Left colon (tissue), 2 donors: ENCODE measurements around the gene KANK4. TPM values are rescaled to one million over a fixed set of nuclear protein-coding genes. Genes with fewer than 3 reads are reported as not detected.
"Not testable (repeated sequence)": the region's sequence is repeated elsewhere in the genome, so short reads cannot be mapped to it uniquely, and the experiment has no call there.

ENCODE experiments used
- ATAC-seq: fragments of 200-7000 bp; cut with Tn5 transposase; one replicate; pipeline ENCODE4 v1.9.1; 2020; ENCODE audit warnings: mild to moderate bottlenecking, moderate library complexity
- DNase-seq, 2 donors: peaks; one replicate each; pipeline ENCODE4 v3.0.0-alpha.2; 2020
- intact Hi-C, 2 donors: fragments of 100-400 bp; cut with DNase I in 1 of 2; cut with micrococcal nuclease in 1 of 2; formaldehyde crosslinking; loops; one replicate each; pipeline versions ENCODE4 v1.11.2 to v1.14.0; 2022; cut with DNase I, micrococcal nuclease
- total RNA-seq, 2 donors: library from RNA; stranded (reverse); fragmentation: NEBNext Ultra II Directional; extraction: Animal tissue kit (Norgen Biotek cat#: 25700); gene quantifications; one replicate each; pipeline ENCODE4 v1.2.1, GENCODE V29; 2021
- donor health status: DM: no; HTN: no; CAD: no.
- donor health status: DM: yes; HTN: yes; CAD: no.

The KANK4 gene
- total RNA-seq, 2 donors from 2014 or later, result 0.50 to 2.8 TPM

DNA sequence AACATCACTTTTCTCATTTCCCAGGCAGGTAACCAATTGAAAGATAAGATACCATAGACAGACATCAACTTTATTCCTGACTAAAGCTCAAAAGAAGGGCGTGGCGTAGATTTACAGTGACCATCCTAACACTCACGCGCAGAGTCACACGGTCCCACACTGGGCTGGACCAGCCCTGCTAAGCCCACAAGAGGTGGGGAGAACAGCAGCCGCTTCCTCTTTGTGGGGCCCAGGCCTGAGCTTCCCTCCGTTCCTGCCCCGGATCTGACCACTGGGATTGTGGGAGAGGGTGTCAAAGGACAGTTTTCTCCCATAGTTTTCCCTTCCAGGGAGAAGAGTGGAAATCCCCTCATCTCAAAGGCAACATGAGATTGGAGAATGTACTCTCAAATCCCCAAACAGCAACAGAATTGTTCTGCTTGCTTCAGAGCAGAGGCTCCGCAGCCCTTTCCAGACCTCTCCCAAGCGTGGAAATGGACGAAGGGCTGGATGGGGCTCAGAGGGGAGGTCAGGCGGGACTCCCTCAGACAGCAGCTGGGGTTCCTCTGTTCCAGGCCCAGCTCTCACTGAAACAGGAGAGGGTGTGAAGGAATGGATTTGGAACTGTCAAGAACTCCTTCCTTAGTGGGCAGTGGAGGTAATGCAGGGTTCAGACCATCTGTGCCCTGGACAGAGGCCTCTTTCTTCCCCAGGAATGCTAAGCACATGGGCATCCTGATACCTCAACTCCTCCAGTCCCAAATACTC is 90.9 kb downstream of the KANK4 start:
- intact Hi-C loops, result no loop called here
- ATAC-seq (no peak), DNase-seq (no peak)

DNA sequence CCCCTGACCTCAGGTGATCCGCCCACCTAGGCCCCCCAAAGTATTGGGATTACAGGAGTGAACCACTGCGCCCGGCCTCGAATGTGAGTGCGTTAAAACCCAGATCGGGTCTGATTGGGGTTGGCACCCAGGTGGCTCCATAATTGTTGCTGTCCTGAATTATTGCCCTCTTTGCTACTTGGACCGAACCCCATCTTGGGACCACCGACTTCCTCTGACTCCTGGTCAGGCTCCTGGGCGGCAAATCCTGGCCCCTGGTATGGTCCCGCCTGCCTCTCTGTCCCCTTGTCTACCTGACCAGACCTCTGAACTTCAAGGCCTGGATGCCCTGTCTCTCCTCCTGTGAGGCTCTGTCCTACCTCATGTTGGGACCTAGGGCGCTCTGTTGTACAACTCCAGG is 91.7 kb downstream of the KANK4 start:
- intact Hi-C loops, result no loop called here
- ATAC-seq (no peak), DNase-seq (no peak)

DNA sequence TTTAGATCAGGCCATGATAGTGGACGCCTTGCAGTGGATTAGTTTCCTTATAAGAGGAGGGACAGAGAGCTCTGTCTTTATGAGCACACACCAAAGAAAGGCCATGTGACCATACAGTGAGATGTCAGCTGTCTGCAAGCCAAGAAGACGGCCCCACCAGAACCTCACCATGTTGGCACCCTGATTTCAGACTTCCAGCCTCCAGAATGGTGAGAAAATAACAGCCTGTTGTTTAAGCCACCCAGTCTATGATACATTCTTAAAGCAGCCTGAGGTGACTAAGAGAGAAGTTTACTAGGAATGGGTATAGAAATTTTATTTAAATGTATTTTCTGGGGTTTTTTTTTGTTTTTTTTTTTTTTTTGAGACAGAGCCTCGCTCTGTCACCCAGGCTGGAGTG is 95.1 kb downstream of the KANK4 start:
- ATAC-seq, result no peak
- intact Hi-C loops, result no loop called here
- no peak for DNase-seq

DNA sequence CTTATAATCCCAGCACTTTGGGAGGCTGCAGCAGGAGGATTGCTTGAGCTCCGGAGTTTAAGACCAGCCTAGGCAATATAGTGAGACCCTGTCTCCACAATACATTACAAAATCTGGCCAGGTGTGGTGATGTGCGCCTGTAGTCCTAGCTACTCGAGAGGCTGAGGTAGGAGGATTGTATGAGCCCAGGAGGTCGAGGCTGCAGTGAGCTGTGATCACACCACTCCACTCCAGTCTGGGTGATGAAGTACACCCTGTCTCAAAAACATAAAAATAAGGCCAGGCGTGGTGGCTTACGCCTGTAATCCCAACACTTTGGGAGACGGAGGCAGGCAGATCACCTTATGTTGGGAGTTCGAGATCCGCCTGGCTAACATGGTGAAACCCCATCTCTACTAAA is 96.9 kb downstream of the KANK4 start:
- DNase-seq (no peak), ATAC-seq (no peak)

DNA sequence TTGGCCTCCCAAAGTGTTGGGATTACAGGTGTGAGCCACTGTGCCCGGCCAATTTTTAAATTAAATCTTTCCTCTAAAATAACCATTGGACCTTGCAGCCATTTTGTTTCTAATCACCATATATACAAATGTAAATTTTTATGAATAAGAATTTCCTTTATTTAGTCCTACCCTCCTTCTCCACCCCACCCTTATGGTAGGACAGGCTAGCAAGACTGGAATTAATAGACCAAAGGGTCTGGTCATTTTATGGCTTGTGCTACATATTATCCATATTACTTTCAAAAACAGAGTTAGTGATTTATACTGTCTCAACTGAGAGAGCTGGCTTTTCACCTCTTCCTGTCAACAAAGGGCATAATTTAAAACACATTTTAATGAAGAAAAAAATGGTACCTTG is 98.1 kb downstream of the KANK4 start:
- DNase-seq (no peak), ATAC-seq (no peak)
- intact Hi-C loops, result no loop called here

More for the DNA sequence above, 96.9 kb downstream of the KANK4 start:
- intact Hi-C loops, result no loop called here

DNA sequence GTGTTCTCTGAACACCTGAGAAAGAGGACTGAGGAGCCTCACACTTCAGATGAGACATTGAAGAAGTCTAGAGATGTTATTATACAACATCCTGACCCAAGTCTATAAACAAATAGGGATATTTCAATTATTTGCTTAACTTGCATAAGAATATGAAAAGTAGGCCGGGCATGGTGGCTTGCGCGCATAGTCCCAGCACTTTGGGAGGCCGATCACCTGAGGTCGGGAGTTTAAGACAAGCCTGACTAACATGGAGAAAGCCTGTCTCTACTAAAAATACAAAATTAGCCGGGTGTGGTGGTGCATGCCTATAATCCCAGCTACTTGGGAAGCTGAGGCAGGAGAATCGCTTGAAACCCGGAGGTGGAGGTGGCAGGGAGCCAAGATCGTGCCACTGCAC is 98.8 kb downstream of the KANK4 start:
- ATAC-seq, DNase-seq, intact Hi-C loops: not testable (repeated sequence)

DNA sequence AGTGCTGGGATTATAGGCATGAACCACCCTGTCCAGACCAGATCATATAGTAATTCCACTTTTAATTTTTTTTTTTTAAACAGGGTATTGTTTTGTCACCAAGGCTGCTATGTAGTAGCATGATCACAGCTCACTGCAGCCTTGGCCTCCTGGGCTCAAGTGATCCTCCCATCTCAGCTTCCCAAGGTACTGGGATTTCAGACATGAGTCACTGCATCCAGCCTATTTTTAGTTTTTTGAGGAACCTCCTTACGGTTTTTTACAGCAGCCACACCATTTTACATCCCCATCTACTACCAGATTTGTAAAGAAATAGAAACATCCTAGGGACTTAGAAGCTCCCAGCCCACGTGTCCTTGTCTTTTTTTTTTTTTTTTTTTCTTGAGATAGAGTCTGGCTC is 100.6 kb downstream of the KANK4 start:
- no peak for ATAC-seq
- intact Hi-C loops, result no loop called here
- no peak for DNase-seq

DNA sequence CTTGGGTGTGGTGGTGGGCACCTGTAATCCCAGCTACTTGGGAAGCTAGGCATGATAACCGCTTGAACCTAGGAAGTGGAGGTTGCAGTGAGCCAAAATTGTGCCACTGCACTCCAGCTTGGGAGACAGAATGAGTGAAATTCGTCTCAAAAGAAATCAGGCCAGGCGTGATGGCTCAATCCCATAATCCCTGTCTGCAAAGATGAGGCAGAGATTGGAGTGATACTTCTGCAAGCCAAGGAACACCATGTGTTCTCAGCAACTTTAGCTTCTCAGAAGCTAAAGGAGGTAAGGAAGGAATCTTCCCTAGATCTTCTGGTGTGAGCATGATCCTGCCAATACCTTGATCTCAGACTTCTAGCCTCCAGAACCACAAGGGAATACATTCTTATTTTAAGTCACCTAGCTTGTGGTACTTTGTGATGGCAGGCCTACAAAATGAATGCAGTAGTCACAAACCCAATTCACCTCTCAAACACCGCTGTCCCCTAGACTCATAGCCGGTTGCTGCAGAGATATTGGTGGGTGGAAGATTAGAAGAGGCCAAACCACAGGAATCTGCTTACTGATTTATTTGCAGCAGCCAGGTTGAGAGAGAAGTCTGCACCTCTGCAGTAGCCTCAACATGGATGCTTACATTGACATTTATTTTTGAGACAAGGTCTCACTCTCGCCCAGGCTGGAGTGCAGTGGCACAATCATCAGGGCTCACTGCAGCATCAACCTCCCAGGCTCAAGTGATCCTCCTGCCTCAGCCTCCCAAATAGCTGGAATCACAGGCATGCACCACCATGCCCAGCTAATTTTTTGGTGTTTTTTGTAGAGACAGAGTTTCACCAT is 105.9 kb downstream of the KANK4 start:
- DNase-seq (no peak), ATAC-seq (no peak)
- intact Hi-C loops, result no loop called here

DNA sequence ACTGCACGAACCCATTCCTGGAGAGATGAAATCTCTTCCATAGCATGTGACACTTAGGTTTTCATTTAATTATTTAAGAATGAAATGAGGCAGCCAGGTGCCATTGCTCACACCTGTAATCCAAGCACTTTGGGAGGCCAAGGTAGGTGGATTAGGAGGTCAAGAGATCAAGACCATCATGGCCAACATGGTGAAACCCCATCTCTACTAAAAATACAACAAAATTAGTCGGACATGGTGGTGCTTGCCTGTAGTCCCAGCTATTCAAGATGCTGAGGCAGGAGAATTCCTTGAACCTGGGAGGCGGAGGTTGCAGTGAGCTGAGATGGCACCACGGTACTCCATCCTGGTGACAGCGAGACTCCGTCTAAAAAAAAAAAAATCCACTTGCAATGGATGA is 106.8 kb downstream of the KANK4 start:
- ATAC-seq (no peak), DNase-seq (no peak)
- intact Hi-C loops, result no loop called here

DNA sequence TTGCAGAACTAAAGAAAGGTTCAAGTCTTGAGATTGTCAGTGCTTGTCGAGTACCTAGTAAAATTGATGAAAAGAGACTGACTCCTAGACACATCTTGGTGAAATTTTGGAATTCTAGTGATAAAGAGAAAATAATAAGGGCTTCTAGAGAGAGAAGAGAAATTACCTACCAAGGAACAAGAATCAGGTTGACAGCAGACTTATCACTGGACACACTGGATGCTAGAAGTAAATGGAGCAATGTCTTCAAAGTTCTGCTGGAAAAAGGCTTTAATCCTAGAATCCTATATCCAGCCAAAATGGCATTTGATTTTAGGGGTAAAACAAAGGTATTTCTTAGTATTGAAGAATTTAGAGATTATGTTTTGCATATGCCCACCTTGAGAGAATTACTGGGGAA is 108.3 kb downstream of the KANK4 start:
- ATAC-seq (no peak), DNase-seq (no peak)
- intact Hi-C loops, result no loop called here

DNA sequence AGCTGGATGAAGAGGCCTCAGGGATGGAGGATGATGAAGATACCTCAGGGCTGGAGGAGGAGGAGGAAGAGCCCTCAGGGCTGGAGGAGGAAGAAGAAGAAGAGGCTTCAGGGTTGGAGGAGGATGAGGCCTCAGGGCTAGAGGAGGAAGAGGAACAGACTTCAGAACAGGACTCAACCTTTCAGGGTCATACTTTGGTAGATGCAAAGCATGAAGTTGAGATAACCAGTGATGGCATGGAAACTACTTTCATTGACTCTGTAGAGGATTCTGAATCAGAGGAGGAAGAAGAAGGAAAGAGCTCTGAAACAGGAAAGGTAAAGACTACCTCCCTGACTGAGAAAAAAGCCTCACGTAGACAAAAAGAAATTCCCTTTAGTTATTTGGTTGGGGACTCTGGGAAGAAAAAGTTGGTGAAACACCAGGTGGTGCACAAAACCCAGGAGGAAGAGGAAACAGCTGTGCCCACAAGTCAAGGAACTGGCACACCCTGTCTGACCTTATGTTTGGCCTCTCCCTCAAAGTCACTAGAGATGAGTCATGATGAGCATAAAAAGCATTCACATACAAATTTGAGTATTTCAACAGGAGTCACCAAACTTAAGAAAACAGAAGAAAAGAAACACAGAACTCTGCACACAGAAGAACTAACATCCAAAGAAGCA is 109.2 kb downstream of the KANK4 start:
- DNase-seq, result no peak
- intact Hi-C loops, result no loop called here
- peak; percentile 81 for ATAC-seq

DNA sequence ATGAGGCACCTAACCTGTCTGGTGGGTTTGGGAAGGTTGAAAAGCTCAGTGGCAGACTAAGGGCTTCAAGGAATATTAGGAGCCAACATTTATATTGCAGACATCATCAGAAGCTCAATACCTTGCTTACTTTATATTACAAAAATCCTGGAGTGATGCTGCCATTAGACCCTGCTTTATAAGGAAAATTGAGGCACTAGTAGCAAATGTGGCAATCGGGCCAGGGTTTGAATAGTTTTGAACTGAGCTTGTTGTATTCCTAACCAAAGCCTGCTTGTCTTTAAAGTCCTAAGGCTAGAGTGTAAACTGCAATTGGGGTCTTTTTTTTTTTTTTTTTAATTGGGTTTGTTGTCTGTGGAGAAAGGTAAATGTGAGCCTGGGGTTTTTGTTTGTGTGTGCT is 110.3 kb downstream of the KANK4 start:
- intact Hi-C loops, result no loop called here
- DNase-seq, result no peak

DNA sequence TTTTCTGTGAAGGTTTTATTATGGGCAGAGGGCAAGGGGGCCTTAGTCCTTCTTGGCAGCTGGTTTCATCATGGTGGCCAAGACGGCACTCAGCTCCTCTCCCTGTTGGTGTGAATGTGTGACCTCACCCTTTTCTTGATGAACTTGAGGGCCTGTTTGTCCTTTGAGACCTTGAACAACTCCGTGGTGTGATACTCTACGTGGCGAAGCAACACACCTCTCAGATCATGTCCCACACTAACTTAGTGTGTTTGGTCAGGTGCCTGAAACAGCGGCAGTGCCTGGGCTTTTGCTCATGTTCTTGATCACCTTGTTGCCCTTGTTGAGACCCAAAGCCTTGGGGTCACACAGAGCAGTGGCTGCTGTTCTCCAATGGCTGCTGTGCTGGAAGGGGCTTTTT is 111.1 kb downstream of the KANK4 start:
- intact Hi-C loops, result no loop called here
- ATAC-seq (no peak), DNase-seq (no peak)

More for the DNA sequence above, 110.3 kb downstream of the KANK4 start:
- ATAC-seq, result no peak

DNA sequence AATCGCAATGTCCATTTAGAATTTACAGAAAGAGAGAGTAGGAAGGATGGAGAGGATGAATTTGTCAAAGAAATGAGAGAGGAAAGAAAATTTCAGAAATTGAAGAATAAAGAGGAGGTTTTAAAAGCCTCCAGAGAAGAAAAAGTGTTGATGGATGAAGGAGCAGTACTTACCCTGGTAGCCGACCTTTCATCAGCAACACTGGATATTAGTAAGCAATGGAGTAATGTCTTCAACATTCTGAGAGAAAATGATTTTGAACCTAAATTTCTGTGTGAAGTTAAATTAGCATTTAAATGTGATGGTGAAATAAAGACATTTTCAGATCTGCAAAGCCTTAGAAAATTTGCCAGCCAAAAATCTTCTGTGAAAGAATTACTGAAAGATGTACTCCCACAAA is 112.0 kb downstream of the KANK4 start:
- DNase-seq (no peak), ATAC-seq (no peak)
- intact Hi-C loops, result no loop called here

DNA sequence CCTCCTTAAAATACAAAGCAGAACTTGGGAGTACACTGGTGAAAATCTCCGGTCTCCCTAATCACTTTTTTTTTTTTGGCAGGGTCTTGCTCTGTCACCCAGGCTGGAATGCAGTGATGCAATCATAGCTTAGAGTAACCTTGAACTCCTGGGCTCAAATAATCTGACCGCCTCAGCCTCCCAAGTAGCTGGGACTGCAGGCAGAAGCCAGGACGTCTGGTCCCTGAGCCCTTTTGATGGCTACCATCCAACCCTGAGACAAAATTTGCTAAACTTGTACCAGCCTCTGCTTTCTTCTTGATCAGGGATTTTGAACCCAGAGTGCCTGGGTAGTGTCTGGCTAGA is 120.5 kb downstream of the KANK4 start:
- intact Hi-C loops, result no loop called here
- ATAC-seq, result no peak
- DNase-seq, result no peak

DNA sequence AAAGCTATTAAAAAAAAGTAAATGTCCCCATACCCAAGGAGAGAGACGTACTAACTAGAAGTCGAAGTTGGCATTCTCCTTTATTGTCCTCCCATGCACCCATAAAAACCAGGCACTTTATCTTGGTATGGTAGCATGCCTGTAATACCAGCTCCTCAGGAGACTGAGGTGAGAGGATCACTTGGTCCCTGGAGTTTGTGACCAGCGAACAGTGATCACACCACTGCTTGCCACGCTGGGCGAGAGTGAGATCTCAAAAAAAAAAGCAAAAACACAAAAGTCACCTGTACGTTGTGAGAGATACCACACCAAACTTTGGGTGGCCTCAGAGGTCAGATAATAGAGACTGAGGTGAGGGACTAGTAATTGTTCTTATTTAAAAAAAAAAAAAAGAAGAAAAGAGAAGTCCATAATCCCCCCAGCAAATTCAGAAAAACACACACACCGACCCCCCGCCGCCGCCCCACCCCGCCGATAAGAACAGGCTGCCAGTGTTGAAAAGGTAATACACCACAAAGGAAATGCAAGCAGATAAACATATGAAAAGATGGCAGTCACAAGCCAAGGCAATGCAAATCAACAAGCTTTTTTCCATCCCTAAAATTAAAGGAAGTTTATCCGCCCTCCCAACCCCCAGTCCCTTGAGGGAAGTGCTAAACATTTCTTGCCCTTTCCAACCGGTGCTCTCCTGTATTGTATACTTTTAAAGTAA is 121.0 kb downstream of the KANK4 start:
- DNase-seq (no peak), ATAC-seq (no peak)
- intact Hi-C loops, result no loop called here

DNA sequence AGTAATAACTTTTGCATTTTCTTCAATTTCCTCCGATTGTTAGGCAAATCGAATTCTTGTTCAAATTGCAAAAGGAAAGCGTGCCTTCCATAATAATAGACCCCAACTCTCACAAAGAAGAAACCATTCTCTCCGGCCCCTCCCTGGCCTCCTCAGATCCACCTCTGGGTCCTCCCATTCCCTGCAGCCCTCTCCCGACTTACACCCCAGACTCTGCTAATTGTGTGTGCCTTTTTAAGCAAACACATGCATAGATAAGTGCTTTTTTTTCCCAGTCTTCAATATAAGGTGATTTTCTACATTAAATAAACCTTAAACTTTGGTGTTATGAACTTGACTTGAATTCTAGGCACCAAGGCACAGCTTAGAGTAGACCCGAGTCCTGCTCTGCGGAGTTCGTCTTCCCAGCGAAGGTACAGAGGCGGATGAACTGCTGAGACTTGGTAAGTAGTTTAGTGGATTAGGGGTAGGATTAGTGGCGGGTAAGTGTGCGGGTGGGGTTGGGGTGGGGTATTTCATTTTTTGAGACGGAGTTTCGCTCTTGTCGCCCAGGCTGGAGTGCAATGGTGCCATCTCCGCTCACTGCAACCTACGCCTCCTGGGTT is 123.0 kb downstream of the KANK4 start:
- intact Hi-C loops, result no loop called here

DNA sequence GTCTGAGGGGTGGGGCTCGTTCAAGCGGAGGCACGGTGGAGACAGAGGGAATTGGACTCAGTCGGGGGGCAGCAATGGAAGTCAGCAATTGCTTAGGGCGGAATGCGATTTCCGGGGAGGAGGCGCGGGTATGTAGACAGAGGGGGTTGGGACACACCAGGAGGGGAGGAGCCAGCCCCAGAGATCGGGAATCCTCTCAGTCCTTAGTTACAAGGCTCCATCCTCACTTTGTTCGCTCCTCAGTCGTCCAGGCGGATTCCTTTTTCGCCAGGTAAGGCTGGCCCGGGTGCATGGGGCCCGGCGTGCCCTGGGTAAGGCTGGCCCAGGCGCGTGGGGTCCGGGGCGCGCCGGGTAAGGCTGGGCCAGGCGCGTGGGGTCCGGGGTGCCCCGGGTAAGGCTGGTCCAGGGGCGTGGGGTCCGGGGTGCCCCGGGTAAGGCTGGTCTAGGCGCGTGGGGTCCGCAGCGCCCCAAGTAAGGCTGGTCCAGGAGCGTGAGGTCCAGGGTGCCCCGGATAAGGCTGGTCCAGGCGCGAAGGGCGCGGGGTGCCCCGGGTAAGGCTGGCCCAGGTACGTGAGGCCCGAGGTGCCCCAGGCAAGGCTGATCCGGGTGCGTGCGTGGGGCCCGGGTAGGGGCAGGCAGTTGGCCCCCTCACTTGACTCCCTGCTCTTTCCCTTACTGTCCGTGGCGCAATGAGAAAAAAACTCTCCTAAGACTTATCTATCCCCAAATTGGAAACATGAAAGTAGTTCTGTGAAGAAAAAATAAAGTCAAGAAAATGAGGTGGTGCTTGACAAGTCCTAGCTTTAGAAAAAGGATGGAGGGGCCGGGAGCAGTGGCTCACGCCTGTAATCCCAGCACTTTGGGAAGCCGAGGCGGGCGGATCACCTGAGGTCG is 124.3 kb downstream of the KANK4 start, which contains the start of gene L1TD1:
Gene L1TD1 (plus strand): TSS at position 199 of the 894 bp plus-strand sequence. CDS start 11,780 bp downstream, outside the sequence.
- intact Hi-C loops, result no loop called here
- peak; percentile 63 to 75 for DNase-seq
- peak; percentile 95 for ATAC-seq

More for the DNA sequence above, 123.0 kb downstream of the KANK4 start:
- DNase-seq (no peak), ATAC-seq (no peak)
